DMS79 (cell line): Measurements from ENCODE around the gene ANXA8.

Experiments used
- DNase-seq: peaks from one replicate; lab custom pipeline; 2025; lab: John Stamatoyannopoulos, UW

The ANXA8 gene

DNA sequence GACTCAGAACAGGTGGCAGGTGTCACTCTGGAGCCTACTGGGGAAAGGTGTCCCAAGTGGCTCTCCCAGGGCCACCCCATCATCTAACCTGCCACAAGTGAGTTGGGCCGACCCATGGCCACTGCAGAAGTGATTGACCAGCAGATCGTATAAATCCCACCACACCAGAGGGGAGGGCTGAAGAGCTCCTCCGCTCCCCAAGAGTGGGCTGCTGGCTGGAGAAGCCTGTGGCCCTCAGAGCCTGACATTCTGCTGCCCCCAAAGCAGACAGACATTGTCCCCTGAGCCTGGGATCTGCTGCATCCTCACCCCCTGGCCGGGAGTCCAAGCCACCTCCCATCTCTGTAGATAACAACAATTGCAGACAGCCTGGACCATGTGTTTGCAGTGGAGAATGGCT, 36.7 kb downstream of the ANXA8 start:
- DNase-seq = no peak

DNA sequence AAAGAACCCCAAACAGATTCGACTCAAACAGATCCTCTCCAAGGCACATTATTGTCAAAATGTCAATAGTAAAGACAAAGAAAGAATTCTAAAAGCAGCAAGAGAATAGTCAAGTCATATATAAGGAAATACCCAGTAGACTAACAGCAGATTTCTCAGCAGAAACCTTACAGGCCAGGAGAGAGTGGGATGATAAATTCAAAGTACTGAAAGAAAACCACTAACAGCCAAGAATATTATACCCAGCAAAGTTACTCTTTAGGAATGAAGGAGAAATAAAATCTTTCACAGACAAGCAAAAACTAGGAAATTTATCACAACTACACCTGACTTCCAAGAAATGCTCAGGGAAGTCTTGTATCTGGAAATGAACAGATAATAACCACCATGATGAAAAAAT, 38.2 kb downstream of the ANXA8 start:
- DNase-seq = no peak

DNA sequence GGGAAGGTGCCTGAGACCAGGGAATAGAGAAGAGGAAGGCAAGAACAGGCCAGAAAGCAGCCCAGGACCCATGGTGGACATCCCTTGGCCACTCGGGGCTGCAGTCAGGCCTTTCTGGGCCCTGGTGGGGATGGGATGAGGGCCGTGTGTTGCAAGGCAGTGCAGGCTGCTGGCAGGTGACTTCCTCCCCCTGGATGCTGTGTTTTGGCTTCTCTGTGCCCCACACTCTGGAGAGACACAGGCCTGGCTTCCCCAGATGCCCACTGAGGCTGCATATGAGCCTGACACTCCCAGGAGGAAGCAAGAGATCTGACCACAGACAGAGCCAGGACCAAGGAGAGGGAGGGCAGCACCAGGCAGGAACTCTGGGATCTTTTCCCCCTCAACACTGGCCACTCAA, 39.9 kb downstream of the ANXA8 start:
- DNase-seq = no peak

- no peak for DNase-seq
These were observed 40.8 kb downstream of the ANXA8 start for GRCh38 chr10:47443145-47443544.

DNA sequence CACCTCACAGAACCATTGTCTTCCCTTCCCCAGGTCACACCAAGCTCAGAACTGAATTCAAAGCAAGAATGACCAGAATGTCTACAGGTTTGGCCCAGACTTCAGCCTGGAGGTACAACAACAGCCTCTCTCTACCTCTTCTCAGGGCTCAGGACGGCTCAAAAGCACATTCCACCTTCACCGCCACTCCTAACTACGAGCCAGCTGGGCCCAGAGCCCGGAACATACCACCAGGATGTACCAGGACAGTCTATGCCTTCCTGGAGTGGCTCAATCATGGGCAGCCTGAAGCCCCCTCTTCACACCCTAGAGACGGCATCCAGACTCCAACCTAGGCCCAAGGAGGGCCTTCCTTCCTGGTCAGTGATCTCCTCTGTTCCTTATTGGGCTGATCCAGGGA, 41.6 kb downstream of the ANXA8 start:
- no peak for DNase-seq

GRCh38 chr10:47441938-47442337, 42.0 kb downstream of the ANXA8 start:
- DNase-seq = no peak

DNA sequence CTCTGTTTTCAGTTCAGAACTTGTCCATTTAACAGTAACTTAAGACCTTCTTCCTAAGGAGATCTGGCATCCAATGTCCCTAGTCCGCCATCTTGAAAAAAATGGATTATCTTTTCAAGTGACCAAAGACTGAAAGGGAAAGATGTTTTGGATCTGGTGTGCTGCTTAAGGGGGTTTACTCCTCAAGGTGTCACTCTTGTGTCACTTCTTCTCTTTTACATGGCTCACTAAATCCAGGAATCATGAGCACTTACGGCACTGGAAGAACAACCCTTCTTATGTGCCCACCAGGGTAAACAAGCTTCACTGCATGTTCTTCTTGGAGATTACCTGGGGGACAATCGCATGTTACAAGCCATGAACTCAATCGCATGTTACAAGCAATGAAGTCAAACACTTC, 43.7 kb downstream of the ANXA8 start:
- no peak for DNase-seq

GRCh38 chr10:47438857-47439474, 44.9 kb downstream of the ANXA8 start:
- DNase-seq = no peak

DNA sequence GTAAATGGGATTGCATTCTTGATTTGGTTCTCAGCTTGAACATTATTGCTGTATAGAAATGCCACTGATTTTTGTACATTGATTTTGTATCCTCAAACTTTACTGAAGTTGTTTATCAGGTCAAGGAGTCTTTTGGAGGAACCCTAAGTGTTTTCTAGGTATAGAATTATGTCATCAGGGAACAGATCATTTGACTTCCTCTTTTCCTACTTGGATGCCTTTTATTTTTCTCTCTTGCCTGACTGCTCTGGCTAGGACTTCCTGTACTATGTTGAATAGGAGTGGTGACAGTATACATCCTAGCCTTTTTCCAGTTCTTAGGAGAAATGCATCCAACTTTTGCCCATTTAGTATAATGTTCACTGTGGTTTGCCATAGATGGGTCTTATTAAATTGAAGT, 48.8 kb downstream of the ANXA8 start:
- no peak for DNase-seq

GRCh38 chr10:47425813-47426419, 58.0 kb downstream of the ANXA8 start:
- DNase-seq = no peak

DNA sequence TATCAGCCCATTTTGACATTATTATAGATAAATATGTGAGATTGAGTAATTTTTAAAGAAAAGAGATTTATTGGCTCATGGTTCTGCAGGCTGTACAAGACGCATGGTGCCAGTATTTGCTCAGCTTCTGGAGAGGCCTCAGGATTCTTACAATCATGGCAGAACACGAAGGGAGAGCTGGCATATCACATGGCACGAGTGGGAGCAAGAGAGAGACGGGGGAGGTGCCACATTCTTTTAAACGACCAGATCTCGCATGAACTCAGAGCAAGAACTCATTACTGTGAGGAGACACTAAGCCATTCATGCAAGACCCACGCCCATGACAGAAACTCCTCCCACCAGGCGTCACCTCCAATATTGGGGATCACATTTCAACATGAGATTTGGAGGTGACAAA, 59.7 kb downstream of the ANXA8 start:
- no peak for DNase-seq

- DNase-seq = no peak
These were observed 60.4 kb downstream of the ANXA8 start for GRCh38 chr10:47423476-47423875.

DNA sequence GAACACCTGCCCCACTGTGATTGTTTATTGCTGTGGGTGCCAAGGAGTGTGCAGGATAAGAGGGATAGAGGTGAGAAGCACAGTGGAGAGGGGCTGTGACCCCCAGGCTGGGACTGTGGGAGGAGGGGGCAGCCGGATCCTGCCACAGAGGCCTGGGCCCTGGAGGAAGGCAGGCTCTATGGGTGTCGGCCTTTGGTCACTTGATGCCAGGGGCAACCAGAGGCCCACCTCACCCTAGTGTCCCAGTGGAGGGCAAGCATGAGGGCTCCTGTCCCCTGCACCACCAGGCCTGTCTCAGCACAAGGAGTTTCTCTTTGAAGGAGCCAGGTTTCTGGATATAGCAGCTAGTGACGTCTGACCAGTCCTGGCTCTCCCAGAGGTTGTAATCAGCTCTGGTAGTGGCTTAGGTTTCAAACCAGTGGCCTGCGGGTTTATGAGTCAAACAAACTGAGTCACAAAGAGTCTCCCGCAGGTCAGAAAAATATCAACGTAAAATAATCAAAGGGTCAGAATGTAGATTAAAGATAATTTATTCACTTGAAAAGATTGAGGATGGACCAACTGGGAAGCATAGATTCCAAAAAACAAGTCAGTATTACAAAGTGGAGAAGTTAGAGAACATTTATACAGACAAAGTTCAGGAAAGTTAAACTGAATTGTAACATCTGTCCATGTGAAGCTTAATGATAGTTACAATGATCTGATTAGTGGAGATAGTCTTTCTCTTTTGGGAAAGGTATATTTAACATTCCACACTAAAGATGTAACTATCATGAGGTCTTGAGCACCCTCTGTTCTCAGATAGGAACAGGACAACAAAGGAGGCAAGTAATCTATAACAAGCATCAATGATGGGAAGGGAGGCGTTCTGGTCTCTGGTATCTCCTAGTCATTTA, 62.6 kb downstream of the ANXA8 start:
- DNase-seq = no peak

GRCh38 chr10:47420305-47421056, 63.4 kb downstream of the ANXA8 start:
- no peak for DNase-seq

- DNase-seq = no peak
These were observed 64.5 kb downstream of the ANXA8 start for GRCh38 chr10:47419421-47419820.

- no peak for DNase-seq
These were observed 64.9 kb downstream of the ANXA8 start for GRCh38 chr10:47418966-47419365.

GRCh38 chr10:47418321-47418720, 65.6 kb downstream of the ANXA8 start:
- no peak for DNase-seq
